ENCODE data around the gene ZDHHC13. TPM values are rescaled to one million over a fixed set of nuclear protein-coding genes. Genes with fewer than 3 reads are reported as not detected.

The ZDHHC13 gene
- total RNA-seq, 1 experiment from 2014 or later, result 35.5 TPM

DNA sequence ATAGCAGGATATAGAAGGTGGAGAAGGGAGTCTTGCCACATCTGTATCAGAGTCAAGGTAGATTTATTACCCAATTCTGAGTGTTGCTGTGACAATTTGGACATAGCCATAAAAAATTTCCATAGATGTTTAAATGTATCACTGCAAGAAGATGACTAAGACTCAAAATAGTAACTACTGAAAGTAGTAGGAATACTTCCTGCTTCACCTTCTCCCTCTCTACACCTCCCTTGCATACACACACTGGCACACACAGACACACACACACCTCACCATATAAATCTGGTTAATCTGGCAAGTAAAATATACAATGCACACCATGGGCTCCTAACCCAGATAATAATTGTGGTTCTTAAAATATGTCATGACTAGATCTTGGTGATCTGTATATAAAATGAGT, 5.2 kb upstream of the ZDHHC13 start:
- CTCF ChIA-PET, result no interaction called here
- BruUV-seq (replicated peaks), result no TSS peak
- intact Hi-C loops (cut with micrococcal nuclease; ENCODE audit: unreplicated experiment), result no loop called here

DNA sequence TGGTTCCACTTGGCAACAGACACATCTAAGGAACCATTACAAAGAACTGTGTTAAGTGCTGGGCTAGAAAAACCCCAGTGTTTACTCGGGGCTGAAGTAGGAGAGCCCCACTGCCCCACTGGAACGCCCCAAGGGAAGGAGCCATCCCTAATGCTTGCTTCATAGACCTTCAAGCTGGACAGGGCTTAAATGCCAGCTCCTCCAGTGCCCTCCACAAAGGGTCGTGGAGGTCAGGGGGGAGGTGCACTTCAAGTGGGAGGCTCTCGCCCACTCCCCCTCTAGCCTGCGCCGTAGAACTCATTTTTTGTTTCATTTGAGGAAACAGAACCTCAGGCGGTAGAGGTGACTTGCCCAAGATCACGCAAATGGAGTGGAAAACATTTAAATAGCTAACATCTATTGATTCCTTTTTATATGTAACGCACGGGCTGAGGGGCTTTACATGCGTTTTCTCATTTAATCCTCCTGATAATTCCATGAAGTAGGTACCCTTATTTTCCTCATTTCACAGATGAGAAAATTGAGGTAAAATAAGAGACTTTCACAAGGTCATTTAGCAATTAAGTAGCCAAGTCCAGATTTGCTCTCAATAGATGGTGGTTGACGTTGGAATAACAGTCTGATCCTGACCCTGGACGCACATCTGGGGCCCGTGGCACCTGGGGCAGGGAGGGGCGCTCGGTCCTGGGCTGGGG, 545 bp upstream of the ZDHHC13 start:
- Histone ChIP-seq H3K27ac (no peak overlapping the region), H3K4me1 (replicated peaks; ENCODE audit: insufficient read depth) (peaks cover 43% of the 10 kb centered on the region), H3K4me3 (peak overlapping the region; percentile 87), H3K9me2 (ENCODE audit: insufficient read depth) (no peaks in the 10 kb centered on the region), H3K9me3 (ENCODE audit: insufficient read depth, low read depth) (no peaks in the 10 kb centered on the region), H3K27me3 (ENCODE audit: insufficient read depth, low read depth) (no peaks in the 10 kb centered on the region), H3K79me2 (ENCODE audit: low read depth) (peaks cover 38% of the 10 kb centered on the region), H4K20me1 (ENCODE audit: insufficient read depth) (0 out of 2 replicates have a peak, but pooled peaks cover 3% of the 10 kb centered on the region), H3F3A (ENCODE audit: insufficient read depth, low read depth) (peaks cover 14% of the 10 kb centered on the region; the same call in 1 of the 2 replicates), H3K4me2 (peak overlapping the region; percentile 82), H2AFZ (peak overlapping the region; percentile 80), H3K36me3 (ENCODE audit: low read depth) (peaks cover 21% of the 10 kb centered on the region)
- no peak for DNase-seq
- BruUV-seq (replicated peaks), result no TSS peak
- POLR2A ChIA-PET (ENCODE audit: unreplicated experiment), result interaction anchor here (0.6 to 0.8 kb wide), 4 partner anchors 32 to 480 kb away, joined by 3 to 4 read pairs (median 4); partner anchors contain the start of gene E2F8
- intact Hi-C loops (cut with micrococcal nuclease; ENCODE audit: unreplicated experiment), result no loop called here
- CTCF ChIA-PET, result interaction anchor here (0.5 to 1.4 kb wide), 5 partner anchors 18 to 787 kb away, joined by 3 to 5 read pairs (median 4); no protein-coding TSS in a partner anchor
- TF ChIP-seq, protein P1, sequence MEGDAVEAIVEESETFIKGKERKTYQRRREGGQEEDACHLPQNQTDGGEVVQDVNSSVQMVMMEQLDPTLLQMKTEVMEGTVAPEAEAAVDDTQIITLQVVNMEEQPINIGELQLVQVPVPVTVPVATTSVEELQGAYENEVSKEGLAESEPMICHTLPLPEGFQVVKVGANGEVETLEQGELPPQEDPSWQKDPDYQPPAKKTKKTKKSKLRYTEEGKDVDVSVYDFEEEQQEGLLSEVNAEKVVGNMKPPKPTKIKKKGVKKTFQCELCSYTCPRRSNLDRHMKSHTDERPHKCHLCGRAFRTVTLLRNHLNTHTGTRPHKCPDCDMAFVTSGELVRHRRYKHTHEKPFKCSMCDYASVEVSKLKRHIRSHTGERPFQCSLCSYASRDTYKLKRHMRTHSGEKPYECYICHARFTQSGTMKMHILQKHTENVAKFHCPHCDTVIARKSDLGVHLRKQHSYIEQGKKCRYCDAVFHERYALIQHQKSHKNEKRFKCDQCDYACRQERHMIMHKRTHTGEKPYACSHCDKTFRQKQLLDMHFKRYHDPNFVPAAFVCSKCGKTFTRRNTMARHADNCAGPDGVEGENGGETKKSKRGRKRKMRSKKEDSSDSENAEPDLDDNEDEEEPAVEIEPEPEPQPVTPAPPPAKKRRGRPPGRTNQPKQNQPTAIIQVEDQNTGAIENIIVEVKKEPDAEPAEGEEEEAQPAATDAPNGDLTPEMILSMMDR (conservative IDR thresholded peaks at IDR 0.05), result no peak
- no peak for TF ChIP-seq EZH2 (IDR thresholded peaks at IDR 0.05; ENCODE audit: low read depth)

More for the DNA sequence above, 5.2 kb upstream of the ZDHHC13 start:
- H3K4me1 ChIP-seq (replicated peaks; ENCODE audit: insufficient read depth), result peaks cover 20% of the 10 kb centered on the region
- H4K20me1 ChIP-seq (ENCODE audit: insufficient read depth), result no peaks in the 10 kb centered on the region
- no peaks in the 10 kb centered on the region for H3K27me3 ChIP-seq (ENCODE audit: insufficient read depth, low read depth)
- no peaks in the 10 kb centered on the region for H3K9me3 ChIP-seq (ENCODE audit: insufficient read depth, low read depth)
- no peaks in the 10 kb centered on the region for H3K79me2 ChIP-seq (ENCODE audit: low read depth)
- TF ChIP-seq EZH2 (IDR thresholded peaks at IDR 0.05; ENCODE audit: low read depth), result no peak
- TF ChIP-seq, protein P1 (conservative IDR thresholded peaks at IDR 0.05), result no peak
- H3K4me3 ChIP-seq, result no peak overlapping the region
- H2AFZ ChIP-seq, result no peak overlapping the region
- H3K36me3 ChIP-seq (ENCODE audit: low read depth), result no peaks in the 10 kb centered on the region
- H3F3A ChIP-seq (ENCODE audit: insufficient read depth, low read depth), result peaks cover 18% of the 10 kb centered on the region
- peak in 1 of 2 experiments; percentile 74 for DNase-seq
- H3K9me2 ChIP-seq (ENCODE audit: insufficient read depth), result no peaks in the 10 kb centered on the region
- H3K4me2 ChIP-seq, result no peak overlapping the region
- H3K27ac ChIP-seq, result no peak overlapping the region
- POLR2A ChIA-PET (ENCODE audit: unreplicated experiment), result no interaction called here

DNA sequence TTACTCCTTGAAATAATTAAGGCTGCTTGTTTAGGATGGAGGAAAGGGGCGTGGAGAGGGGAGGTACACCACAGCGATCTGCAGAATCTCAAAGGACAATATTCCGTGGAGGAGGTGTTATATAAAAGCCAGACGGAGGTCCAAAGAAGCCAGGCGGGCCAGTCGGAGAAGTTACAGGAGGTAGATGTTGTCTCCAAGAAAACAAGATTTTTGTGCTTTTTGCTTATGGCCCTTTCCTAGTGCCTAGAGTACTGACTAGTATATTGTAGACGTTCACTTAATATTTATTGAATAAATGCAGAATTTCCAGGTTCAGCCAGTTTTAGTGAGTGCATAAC, 761 bp downstream of the ZDHHC13 start:
- Histone ChIP-seq H3K4me2 (peak overlapping the region; percentile 82), H3K4me1 (replicated peaks; ENCODE audit: insufficient read depth) (peaks cover 35% of the 10 kb centered on the region), H3K9me3 (ENCODE audit: insufficient read depth, low read depth) (no peaks in the 10 kb centered on the region), H3K9me2 (ENCODE audit: insufficient read depth) (no peaks in the 10 kb centered on the region), H3K79me2 (ENCODE audit: low read depth) (peaks cover 47% of the 10 kb centered on the region), H2AFZ (peak overlapping the region; percentile 80), H3F3A (ENCODE audit: insufficient read depth, low read depth) (peaks cover 3% of the 10 kb centered on the region; the same call in 1 of the 2 replicates), H3K36me3 (ENCODE audit: low read depth) (peaks cover 21% of the 10 kb centered on the region), H3K27ac (peak overlapping the region; percentile 86), H4K20me1 (ENCODE audit: insufficient read depth) (0 out of 2 replicates have a peak, but pooled peaks cover 3% of the 10 kb centered on the region), H3K4me3 (peak overlapping the region; percentile 87), H3K27me3 (ENCODE audit: insufficient read depth, low read depth) (no peaks in the 10 kb centered on the region)
- no TSS peak for BruUV-seq (replicated peaks)
- no peak for DNase-seq
- intact Hi-C loops (cut with micrococcal nuclease; ENCODE audit: unreplicated experiment), result loop anchor here (1.0 kb wide), 2 partner anchors 15 to 38 kb away; no protein-coding TSS in a partner anchor
- no peak for TF ChIP-seq EZH2 (IDR thresholded peaks at IDR 0.05; ENCODE audit: low read depth)
- TF ChIP-seq, protein P1 (conservative IDR thresholded peaks at IDR 0.05), result no peak
- ChIA-PET POLR2A (ENCODE audit: unreplicated experiment) (no interaction called here), CTCF (no interaction called here)

Measured in PC-9 (cell line).